Activated CD8-positive, alpha-beta memory T cell treated with anti-CD3 and anti-CD28 coated beads for 36 hours (primary cell): ENCODE data around the gene NNMT. TPM values are rescaled to one million over a fixed set of nuclear protein-coding genes. Genes with fewer than 3 reads are reported as not detected.

Experiments
- CTCF ChIA-PET: fragments of 350-600 bp; sonication (Branson Sonifier 250); formaldehyde crosslinking; loops from one replicate; lab custom pipeline; 2021; ENCODE audit warnings: antibody characterized with exemption; lab: Charles Lee
- POLR2A ChIA-PET: fragments of 350-600 bp; sonication (Branson Sonifier 250); formaldehyde crosslinking; loops from one replicate; lab custom pipeline; 2021; ENCODE audit warnings: antibody characterized with exemption; lab: Charles Lee
- total RNA-seq, 2 experiments: library from RNA; stranded (reverse); gene quantifications; one replicate each; pipeline ENCODE4 v1.2.3, GENCODE V29; 2021

NNMT gene
- not detected for total RNA-seq

- CTCF ChIA-PET = no interaction called here
Measured at GRCh38 chr11:114295676-114296604, at the start of gene NNMT. NNMT (plus strand) TSS chr11:114296399; CDS start chr11:114296557, 158 bp downstream.

GRCh38 chr11:114247070-114247789 lies 49.0 kb upstream of the NNMT start:
- POLR2A ChIA-PET = no interaction called here
- CTCF ChIA-PET = interaction anchor here (0.8 kb wide), 1 partner anchor 13 kb away, joined by 4 read pairs; no protein-coding TSS in a partner anchor

More at GRCh38 chr11:114295676-114296604, at the start of gene NNMT:
- POLR2A ChIA-PET = no interaction called here

DNA sequence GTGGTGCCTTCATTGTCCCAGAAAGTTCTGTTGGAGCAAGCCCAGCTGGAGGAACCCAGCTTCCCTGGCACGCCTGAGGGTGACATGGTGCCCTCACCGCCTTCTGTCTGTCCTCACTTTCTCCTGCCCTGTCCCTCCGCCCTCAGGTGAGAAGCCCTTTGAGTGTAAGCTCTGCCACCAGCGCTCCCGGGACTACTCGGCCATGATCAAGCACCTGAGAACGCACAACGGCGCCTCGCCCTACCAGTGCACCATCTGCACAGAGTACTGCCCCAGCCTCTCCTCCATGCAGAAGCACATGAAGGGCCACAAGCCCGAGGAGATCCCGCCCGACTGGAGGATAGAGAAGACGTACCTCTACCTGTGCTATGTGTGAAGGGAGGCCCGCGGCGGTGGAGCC lies 46.0 kb upstream of the NNMT start:
- ChIA-PET POLR2A (no interaction called here), CTCF (interaction anchor here (2.8 kb wide), 1 partner anchor 11 kb away, joined by 14 read pairs; no protein-coding TSS in a partner anchor)

- POLR2A ChIA-PET = no interaction called here
Measured at GRCh38 chr11:114250993-114251814, 45.0 kb upstream of the NNMT start.

DNA sequence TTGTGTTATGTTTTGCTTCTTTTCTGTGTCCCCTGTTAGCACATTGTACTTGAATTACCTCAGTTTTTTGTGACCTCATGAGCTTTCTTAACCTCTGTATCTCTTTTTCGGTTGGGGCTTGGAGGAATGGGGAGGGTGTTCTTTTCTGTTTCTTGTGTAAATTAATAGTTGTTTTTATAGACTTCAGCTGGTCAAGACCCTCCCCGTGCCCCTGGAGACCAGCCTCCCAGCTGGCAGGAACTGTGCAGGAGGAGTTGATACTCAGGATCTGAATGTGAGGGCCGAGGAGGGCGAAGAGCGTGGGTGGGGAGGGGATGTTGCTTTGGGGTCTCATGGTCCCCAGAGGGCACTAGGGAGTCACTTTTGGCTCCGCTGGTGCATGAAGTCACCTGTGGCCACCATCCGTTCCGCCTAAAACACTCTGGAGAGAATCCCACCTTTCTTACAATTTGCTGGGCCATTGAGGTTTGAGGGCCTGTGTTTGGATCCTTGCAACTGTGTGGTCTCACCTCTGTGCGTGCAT lies 44.3 kb upstream of the NNMT start:
- ChIA-PET CTCF (interaction anchor here (2.8 kb wide), 1 partner anchor 9 kb away, joined by 14 read pairs; no protein-coding TSS in a partner anchor), POLR2A (no interaction called here)

More at GRCh38 chr11:114250993-114251814, 45.0 kb upstream of the NNMT start:
- CTCF ChIA-PET = interaction anchor here (2.8 kb wide), 1 partner anchor 10 kb away, joined by 14 read pairs; no protein-coding TSS in a partner anchor

DNA sequence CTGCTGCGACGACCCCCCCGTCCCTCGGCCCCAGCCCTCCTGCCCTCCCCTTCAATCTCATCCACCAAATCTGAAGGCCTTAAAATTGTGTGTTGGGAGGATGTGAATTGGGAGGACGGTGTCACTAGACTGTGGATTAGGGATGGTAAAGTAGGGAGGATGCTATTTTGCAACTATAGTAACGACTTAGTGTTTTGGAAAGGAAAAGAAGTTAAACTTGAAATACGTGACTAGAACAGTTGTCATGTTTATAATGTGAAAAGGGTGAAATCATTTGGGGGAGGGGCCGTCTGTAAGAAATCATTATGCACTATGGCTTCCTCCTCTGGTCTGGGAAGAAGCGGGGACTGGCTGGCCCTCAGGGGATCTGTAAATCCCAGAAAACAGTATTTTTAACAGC lies 43.4 kb upstream of the NNMT start:
- ChIA-PET POLR2A (no interaction called here), CTCF (interaction anchor here (0.6 kb wide), 1 partner anchor 1673 kb away, joined by 3 read pairs; no protein-coding TSS in a partner anchor)

DNA sequence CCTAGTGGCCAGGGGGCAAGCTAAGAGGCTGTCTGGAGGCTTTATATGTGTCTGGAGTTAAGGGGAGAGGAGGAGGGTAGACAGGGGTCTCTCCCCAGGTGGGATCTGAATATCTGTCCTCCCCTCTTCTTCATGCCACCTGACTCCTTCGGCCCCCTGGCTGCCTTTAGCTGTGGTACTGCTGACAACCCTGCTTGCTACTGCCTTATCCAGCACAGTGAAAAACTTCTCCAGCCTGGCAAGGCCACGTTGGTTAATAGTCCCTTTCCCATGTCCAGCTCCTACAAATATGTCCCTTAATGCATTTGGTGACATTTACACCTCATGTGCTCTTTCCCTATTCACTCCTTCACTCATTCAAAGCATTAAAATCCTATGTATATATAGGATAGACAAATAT lies 42.4 kb upstream of the NNMT start:
- POLR2A ChIA-PET = no interaction called here

GRCh38 chr11:114254571-114255146 lies 41.5 kb upstream of the NNMT start:
- POLR2A ChIA-PET = no interaction called here

More for the DNA sequence above, 42.4 kb upstream of the NNMT start:
- CTCF ChIA-PET = no interaction called here

DNA sequence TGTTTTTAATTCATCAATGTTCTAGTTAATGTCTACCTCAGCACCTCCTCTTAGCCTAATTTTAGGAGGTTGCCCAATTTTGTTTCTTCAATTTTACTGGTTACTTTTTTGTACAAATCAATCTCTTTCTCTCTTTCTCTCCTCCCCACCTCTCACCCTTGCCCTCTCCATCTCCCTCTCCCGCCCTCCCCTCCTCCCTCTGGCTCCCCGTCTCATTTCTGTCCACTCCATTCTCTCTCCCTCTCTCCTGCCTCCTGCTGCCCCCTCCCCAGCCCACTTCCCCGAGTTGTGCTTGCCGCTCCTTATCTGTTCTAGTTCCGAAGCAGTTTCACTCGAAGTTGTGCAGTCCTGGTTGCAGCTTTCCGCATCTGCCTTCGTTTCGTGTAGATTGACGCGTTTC lies 40.9 kb upstream of the NNMT start:
- CTCF ChIA-PET = no interaction called here
- POLR2A ChIA-PET = no interaction called here

More at GRCh38 chr11:114254571-114255146, 41.5 kb upstream of the NNMT start:
- CTCF ChIA-PET = interaction anchor here (0.6 kb wide), 1 partner anchor 77 kb away, joined by 3 read pairs; no protein-coding TSS in a partner anchor

- ChIA-PET POLR2A (no interaction called here), CTCF (interaction anchor here (0.7 kb wide), 1 partner anchor 13 kb away, joined by 3 read pairs; no protein-coding TSS in a partner anchor)
Measured at GRCh38 chr11:114256176-114256966, 39.8 kb upstream of the NNMT start.

DNA sequence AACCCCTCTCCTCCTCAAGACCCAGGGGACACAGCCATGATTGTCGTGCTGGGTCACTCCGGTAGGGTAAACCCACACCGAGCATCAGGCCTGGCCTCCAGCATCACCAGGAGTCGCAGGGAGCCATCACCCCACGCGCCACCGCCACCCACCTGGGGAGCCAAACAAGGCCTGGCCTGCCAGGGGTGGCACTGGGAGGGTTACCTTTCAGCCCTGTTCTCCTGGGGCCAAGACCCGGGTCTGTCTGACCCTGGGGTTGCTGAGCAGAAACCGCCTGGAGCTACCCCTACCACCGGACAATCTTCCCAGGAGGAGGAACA lies 39.3 kb upstream of the NNMT start:
- CTCF ChIA-PET = no interaction called here
- POLR2A ChIA-PET = no interaction called here

GRCh38 chr11:114257621-114258558 lies 38.3 kb upstream of the NNMT start:
- POLR2A ChIA-PET = no interaction called here
- CTCF ChIA-PET = interaction anchor here (5.8 kb wide), 1 partner anchor 264 kb away, joined by 51 read pairs; no protein-coding TSS in a partner anchor

DNA sequence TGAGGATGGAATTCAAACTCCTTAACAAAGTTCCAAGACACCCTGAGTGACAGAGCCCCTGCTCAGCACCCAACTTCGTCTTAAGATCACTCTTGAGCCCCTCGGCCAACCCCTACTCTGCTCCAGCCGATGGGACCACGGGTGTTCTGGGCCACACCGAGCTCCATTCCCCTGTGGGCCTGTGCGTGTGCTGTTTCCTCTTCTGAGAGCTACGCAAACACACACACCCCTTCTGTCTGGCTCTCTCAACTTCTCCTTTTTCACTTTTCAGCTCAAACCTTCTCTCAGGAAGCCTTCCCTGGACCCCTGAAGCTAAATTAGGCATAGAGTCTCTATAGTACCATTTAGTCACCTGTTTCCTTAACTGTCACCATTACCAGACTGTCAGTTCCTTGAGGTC lies 37.5 kb upstream of the NNMT start:
- CTCF ChIA-PET = interaction anchor here (1.2 to 5.8 kb wide), 4 partner anchors 222 to 363 kb away, joined by 3 to 51 read pairs (median 38); no protein-coding TSS in a partner anchor
- POLR2A ChIA-PET = no interaction called here

DNA sequence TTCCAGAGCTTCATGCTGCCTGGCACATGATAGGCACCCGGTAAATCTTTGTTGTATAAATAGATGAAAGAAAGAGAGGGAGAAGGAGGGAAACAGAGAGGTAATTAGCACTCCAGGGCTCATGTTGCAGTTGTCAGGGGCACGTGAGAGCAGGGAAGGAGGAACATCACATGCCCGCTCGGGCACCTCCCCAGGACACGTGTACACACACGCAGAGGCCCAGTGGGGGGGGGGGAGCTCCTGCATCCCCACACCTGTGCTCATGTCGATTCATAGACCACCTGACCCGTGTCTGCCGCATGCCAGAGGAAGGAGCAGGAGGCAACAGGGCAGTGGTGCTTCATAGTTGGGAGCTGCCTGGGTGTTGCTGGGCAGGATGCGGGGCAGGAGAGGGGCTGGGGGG lies 37.1 kb upstream of the NNMT start:
- ChIA-PET CTCF (interaction anchor here (1.2 to 5.8 kb wide), 4 partner anchors 222 to 364 kb away, joined by 3 to 51 read pairs (median 38); no protein-coding TSS in a partner anchor), POLR2A (no interaction called here)

DNA sequence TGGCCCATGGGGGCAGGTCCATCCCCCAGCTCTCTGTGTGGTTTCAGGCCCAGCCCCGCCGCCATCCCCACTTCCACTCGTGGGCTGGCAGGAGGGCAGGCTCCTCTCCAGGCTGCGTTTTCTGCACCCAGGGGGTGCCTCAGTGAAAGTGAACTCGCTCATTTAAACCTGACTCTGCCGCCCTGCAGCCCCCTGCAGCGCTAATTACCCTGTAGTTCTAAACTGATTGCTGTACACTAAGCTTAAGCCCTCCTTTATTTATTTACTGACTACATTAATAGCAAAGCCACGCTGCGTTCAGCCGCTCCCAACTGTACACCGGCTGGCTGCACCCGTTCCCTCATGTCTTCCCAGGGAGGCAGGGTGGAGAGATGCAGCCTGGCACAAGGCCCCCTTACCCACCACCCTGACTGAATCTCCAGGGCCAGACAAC lies 36.6 kb upstream of the NNMT start:
- CTCF ChIA-PET = interaction anchor here (0.6 to 5.8 kb wide), 8 partner anchors 9 to 364 kb away, joined by 3 to 51 read pairs (median 11); no protein-coding TSS in a partner anchor

GRCh38 chr11:114260077-114260476 lies 36.1 kb upstream of the NNMT start:
- CTCF ChIA-PET = interaction anchor here (0.6 to 5.8 kb wide), 13 partner anchors 9 to 365 kb away, joined by 3 to 51 read pairs (median 6); no protein-coding TSS in a partner anchor
- POLR2A ChIA-PET = no interaction called here

More for the DNA sequence above, 36.6 kb upstream of the NNMT start:
- POLR2A ChIA-PET = no interaction called here
